ENCODE results near the gene BEND5.

Gene BEND5

GRCh38 chr1:48720929-48721328, 55.8 kb downstream of the BEND5 start:
- no peak for DNase-seq (ENCODE audit: low read depth)

- no peak for DNase-seq (ENCODE audit: low read depth)
Observed at GRCh38 chr1:48718705-48719104, 58.0 kb downstream of the BEND5 start.

- no peak for DNase-seq (ENCODE audit: low read depth)
Observed at GRCh38 chr1:48718116-48718630, 58.5 kb downstream of the BEND5 start.

- DNase-seq (ENCODE audit: low read depth), result no peak
Observed at GRCh38 chr1:48717082-48717481, 59.6 kb downstream of the BEND5 start.

- no peak for DNase-seq (ENCODE audit: low read depth)
Observed at GRCh38 chr1:48715921-48716320, 60.8 kb downstream of the BEND5 start.

- no peak for DNase-seq (ENCODE audit: low read depth)
Observed at GRCh38 chr1:48710915-48711314, 65.8 kb downstream of the BEND5 start.

GRCh38 chr1:48710318-48710717, 66.4 kb downstream of the BEND5 start:
- no peak for DNase-seq (ENCODE audit: low read depth)

- no peak for DNase-seq (ENCODE audit: low read depth)
Observed at GRCh38 chr1:48704736-48705135, 72.0 kb downstream of the BEND5 start.

GRCh38 chr1:48701445-48701844, 75.2 kb downstream of the BEND5 start:
- DNase-seq (ENCODE audit: low read depth), result no peak

GRCh38 chr1:48697066-48697707, 79.5 kb downstream of the BEND5 start:
- DNase-seq (ENCODE audit: low read depth), result no peak

GRCh38 chr1:48695161-48695560, 81.5 kb downstream of the BEND5 start:
- no peak for DNase-seq (ENCODE audit: low read depth)

GRCh38 chr1:48693674-48694320, 82.9 kb downstream of the BEND5 start:
- no peak for DNase-seq (ENCODE audit: low read depth)

- no peak for DNase-seq (ENCODE audit: low read depth)
Observed at GRCh38 chr1:48693180-48693579, 83.5 kb downstream of the BEND5 start.

- no peak for DNase-seq (ENCODE audit: low read depth)
Observed at GRCh38 chr1:48692235-48692634, 84.5 kb downstream of the BEND5 start.

GRCh38 chr1:48691429-48692001, 85.2 kb downstream of the BEND5 start:
- DNase-seq (ENCODE audit: low read depth), result no peak

- no peak for DNase-seq (ENCODE audit: low read depth)
Observed at GRCh38 chr1:48688102-48688760, 88.5 kb downstream of the BEND5 start.

GRCh38 chr1:48687282-48688045, 89.2 kb downstream of the BEND5 start:
- DNase-seq (ENCODE audit: low read depth), result no peak

- DNase-seq (ENCODE audit: low read depth), result no peak
Observed at GRCh38 chr1:48686159-48686558, 90.5 kb downstream of the BEND5 start.

GRCh38 chr1:48684381-48684780, 92.3 kb downstream of the BEND5 start:
- DNase-seq (ENCODE audit: low read depth), result no peak

GRCh38 chr1:48683839-48684238, 92.9 kb downstream of the BEND5 start:
- no peak for DNase-seq (ENCODE audit: low read depth)

- DNase-seq (ENCODE audit: low read depth), result no peak
Observed at GRCh38 chr1:48681476-48682305, 95.0 kb downstream of the BEND5 start.
